IMR-90 (cell line): ENCODE data around the gene LRRFIP1. TPM values are rescaled to one million over a fixed set of nuclear protein-coding genes. Genes with fewer than 3 reads are reported as not detected.

Experiments
- ATAC-seq: fragments of 200-7000 bp; cut with Tn5 transposase; 2 replicates; pipeline ENCODE4 v1.9.1; 2020; ENCODE audit warnings: low read depth, mild to moderate bottlenecking, moderate library complexity
- BruUV-seq: library from RNA; stranded (reverse); fragments of 400-500 nt; replicated peaks from 2 replicates; lab custom pipeline; 2021; lab: Mats Ljungman, UMichigan
- CTCF ChIA-PET: fragments of 300-600 bp; formaldehyde crosslinking; extraction: SDS; loops from one replicate; lab custom pipeline; 2021; ENCODE audit warnings: antibody characterized with exemption; lab: Yijun Ruan, JAX
- POLR2A ChIA-PET: fragments of 300-600 bp; sonication (Branson Sonifier 250); formaldehyde crosslinking; loops from one replicate; lab custom pipeline; 2022; ENCODE audit warnings: antibody characterized with exemption; ENCODE audit not compliant: unreplicated experiment; lab: Charles Lee
- DNase-seq: peaks from one replicate; pipeline ENCODE4 v3.0.0; 2013
- H2AFZ ChIP-seq: replicated peaks from 2 replicates; pipeline ENCODE3; 2013; ENCODE audit warnings: low read length, mild to moderate bottlenecking; ENCODE audit not compliant: poor library complexity
- H2AK5ac ChIP-seq: 2 replicates; pipeline ENCODE4 v1.6.1; 2013; ENCODE audit warnings: low read depth, low read length, inconsistent platforms
- H2AK9ac ChIP-seq: replicated peaks from 2 replicates; pipeline ENCODE3; 2013; ENCODE audit warnings: mild to moderate bottlenecking, low read depth, low read length, moderate library complexity; ENCODE audit not compliant: poor library complexity
- H2BK120ac ChIP-seq: 2 replicates; pipeline ENCODE4 v1.6.1; 2013; ENCODE audit warnings: low read depth, low read length, inconsistent platforms
- H2BK15ac ChIP-seq: 3 replicates; pipeline ENCODE4 v1.6.1; 2013; ENCODE audit warnings: low read depth, low read length, inconsistent platforms
- H2BK20ac ChIP-seq: 2 replicates; pipeline ENCODE4 v1.6.1; 2013; ENCODE audit warnings: low read depth, mild to moderate bottlenecking, inconsistent platforms, low read length, moderate library complexity
- H2BK5ac ChIP-seq: 2 replicates; pipeline ENCODE4 v1.6.1; 2013; ENCODE audit warnings: mild to moderate bottlenecking, low read depth, low read length, inconsistent platforms; ENCODE audit not compliant: poor library complexity, severe bottlenecking
- H3K14ac ChIP-seq: replicated peaks from 2 replicates; pipeline ENCODE4 v1.6.1; 2013; ENCODE audit warnings: low read depth, low read length, inconsistent platforms
- H3K18ac ChIP-seq: 2 replicates; pipeline ENCODE4 v1.6.1; 2013; ENCODE audit warnings: low read depth, low read length, control low read depth
- H3K23ac ChIP-seq: 2 replicates; pipeline ENCODE4 v1.6.1; 2013; ENCODE audit warnings: low read depth, low read length, inconsistent platforms
- H3K27ac ChIP-seq: 2 replicates; pipeline ENCODE4 v1.5.1; 2013; ENCODE audit warnings: mild to moderate bottlenecking, control low read depth, low read length; ENCODE audit not compliant: insufficient read depth
- H3K27me3 ChIP-seq: 2 replicates; pipeline ENCODE4 v1.6.1; 2013; ENCODE audit warnings: low read length; ENCODE audit not compliant: control insufficient read depth, insufficient read depth
- H3K36me3 ChIP-seq: 2 replicates; pipeline ENCODE4 v1.6.1; 2013; ENCODE audit warnings: low read length, mixed read lengths; ENCODE audit not compliant: control insufficient read depth, insufficient read depth
- H3K4ac ChIP-seq: 2 replicates; pipeline ENCODE4 v1.6.1; 2013; ENCODE audit warnings: low read depth, low read length, inconsistent platforms
- H3K4me1 ChIP-seq: 2 replicates; pipeline ENCODE4 v1.6.1; 2013; ENCODE audit warnings: low read length, mixed read lengths; ENCODE audit not compliant: control insufficient read depth, insufficient read depth
- H3K4me2 ChIP-seq: 2 replicates; pipeline ENCODE4 v1.6.1; 2013; ENCODE audit warnings: low read depth, mild to moderate bottlenecking, control low read depth, low read length, moderate library complexity
- H3K4me3 ChIP-seq: 2 replicates; pipeline ENCODE4 v1.5.1; 2013; ENCODE audit warnings: low read depth, mild to moderate bottlenecking, control low read depth, low read length, moderate library complexity; ENCODE audit not compliant: insufficient read depth
- H3K56ac ChIP-seq: 2 replicates; pipeline ENCODE4 v1.6.1; 2013; ENCODE audit warnings: low read length, inconsistent platforms; ENCODE audit not compliant: insufficient read depth; ENCODE audit errors: extremely low read depth
- H3K79me1 ChIP-seq, 2 experiments: 2 replicates each; pipeline ENCODE4 v1.6.1; 2013; ENCODE audit warnings: low read length in 2 of 2, inconsistent platforms in 1 of 2, low read depth in 1 of 2
- H3K9ac ChIP-seq: 2 replicates; pipeline ENCODE4 v1.6.1; 2013; ENCODE audit warnings: low read depth, low read length, control low read depth
- H3K9me1 ChIP-seq: 2 replicates; pipeline ENCODE4 v1.6.1; 2013; ENCODE audit warnings: low read length, inconsistent platforms; ENCODE audit not compliant: insufficient read depth
- H3K9me3 ChIP-seq: 2 replicates; pipeline ENCODE4 v1.6.1; 2013; ENCODE audit warnings: low read length; ENCODE audit not compliant: control insufficient read depth, insufficient read depth
- H4K20me1 ChIP-seq: 2 replicates; pipeline ENCODE4 v1.6.1; 2013; ENCODE audit warnings: low read length, inconsistent platforms; ENCODE audit not compliant: insufficient read depth
- H4K5ac ChIP-seq: 2 replicates; pipeline ENCODE4 v1.6.1; 2013; ENCODE audit warnings: mild to moderate bottlenecking, low read depth, low read length, control low read depth
- H4K8ac ChIP-seq, 2 experiments: 2 replicates each; pipeline ENCODE4 v1.6.1; 2013; ENCODE audit warnings: low read depth in 2 of 2, low read length in 2 of 2, control low read depth in 1 of 2, inconsistent platforms in 1 of 2
- H4K91ac ChIP-seq: 2 replicates; pipeline ENCODE4 v1.6.1; 2013; ENCODE audit warnings: low read depth, low read length, inconsistent platforms; ENCODE audit not compliant: insufficient read depth
- CEBPB ChIP-seq: IDR thresholded peaks from 2 replicates; pipeline ENCODE4 v1.6.1; 2012; ENCODE audit warnings: low read depth, low read length, improper control_type of control experiment
- CTCF ChIP-seq: conservative IDR thresholded peaks from 2 replicates; pipeline ENCODE4 v1.5.1; 2012; ENCODE audit warnings: mild to moderate bottlenecking, low read depth, low read length, improper control_type of control experiment
- FOS ChIP-seq: fragments of 150-350 bp; IDR thresholded peaks from 2 replicates; pipeline ENCODE4 v1.6.1; 2016; ENCODE audit warnings: low read depth, low read length
- MAFK ChIP-seq: IDR thresholded peaks from 2 replicates; pipeline ENCODE4 v1.6.1; 2012; ENCODE audit warnings: low read depth, low read length, improper control_type of control experiment
- NFE2L2 ChIP-seq: fragments of 150-350 bp; IDR thresholded peaks from 2 replicates; pipeline ENCODE4 v1.6.1; 2016; ENCODE audit warnings: low read depth, mild to moderate bottlenecking, low read length
- RCOR1 ChIP-seq: IDR thresholded peaks from 2 replicates; pipeline ENCODE4 v1.6.1; 2012; ENCODE audit warnings: mild to moderate bottlenecking, low read length, improper control_type of control experiment; ENCODE audit not compliant: insufficient replicate concordance
- RFX5 ChIP-seq: IDR thresholded peaks from 2 replicates; pipeline ENCODE4 v1.8.0; 2012; ENCODE audit warnings: low read depth, mild to moderate bottlenecking, low read length, moderate library complexity
- USF2 ChIP-seq: fragments of 150-350 bp; IDR thresholded peaks from 2 replicates; pipeline ENCODE4 v1.6.1; 2017; ENCODE audit warnings: mild to moderate bottlenecking, antibody characterized with exemption, low read length, low read depth
- WGBS, 2 experiments: methylation state at CpG; one replicate each; pipeline versions ENCODE4 v1.1.5 to v1.1.7; 2013; ENCODE audit warnings: missing lambda C conversion rate in 2 of 2; ENCODE audit not compliant: insufficient read length in 1 of 2; ENCODE audit errors: extremely low coverage in 2 of 2; 5-methylcytosine and 5-hydroxymethylcytosine counted together
- dilution Hi-C: fragments of 300-500 bp; cut with HindIII; formaldehyde crosslinking; loops from one replicate; pipeline ENCODE4 v1.14.3; 2018; ENCODE audit warnings: low sequenced_read_pairs; ENCODE audit not compliant: unreplicated experiment
- in situ Hi-C: fragments of 300-500 bp; cut with MboI; formaldehyde crosslinking; loops from 3 replicates; pipeline ENCODE4 v1.14.3; 2019; ENCODE audit warnings: low sequenced_read_pairs, inconsistent platforms, mixed read lengths
- intact Hi-C: fragments of 100-400 bp; cut with micrococcal nuclease; formaldehyde crosslinking; loops from 2 replicates; pipeline ENCODE4 v1.10.0; 2022
- polyA plus RNA-seq, 3 experiments: library from polyadenylated mRNA; depleted of rRNA; stranded (reverse); fragments of >200 nt; gene quantifications; 2 replicates each; pipeline ENCODE4 v1.2.3, GENCODE V29; 2012; ENCODE audit warnings: low replicate concordance in 1 of 3
- total RNA-seq: library from RNA; depleted of rRNA; stranded (reverse); fragments of >200 nt; gene quantifications from 2 replicates; pipeline ENCODE4 v1.2.3, GENCODE V29; 2012

LRRFIP1 gene
- total and polyA plus RNA-seq, 2 of the 4 experiments (the other 2 are of a cell fraction) = 52.2 to 54.4 TPM

DNA sequence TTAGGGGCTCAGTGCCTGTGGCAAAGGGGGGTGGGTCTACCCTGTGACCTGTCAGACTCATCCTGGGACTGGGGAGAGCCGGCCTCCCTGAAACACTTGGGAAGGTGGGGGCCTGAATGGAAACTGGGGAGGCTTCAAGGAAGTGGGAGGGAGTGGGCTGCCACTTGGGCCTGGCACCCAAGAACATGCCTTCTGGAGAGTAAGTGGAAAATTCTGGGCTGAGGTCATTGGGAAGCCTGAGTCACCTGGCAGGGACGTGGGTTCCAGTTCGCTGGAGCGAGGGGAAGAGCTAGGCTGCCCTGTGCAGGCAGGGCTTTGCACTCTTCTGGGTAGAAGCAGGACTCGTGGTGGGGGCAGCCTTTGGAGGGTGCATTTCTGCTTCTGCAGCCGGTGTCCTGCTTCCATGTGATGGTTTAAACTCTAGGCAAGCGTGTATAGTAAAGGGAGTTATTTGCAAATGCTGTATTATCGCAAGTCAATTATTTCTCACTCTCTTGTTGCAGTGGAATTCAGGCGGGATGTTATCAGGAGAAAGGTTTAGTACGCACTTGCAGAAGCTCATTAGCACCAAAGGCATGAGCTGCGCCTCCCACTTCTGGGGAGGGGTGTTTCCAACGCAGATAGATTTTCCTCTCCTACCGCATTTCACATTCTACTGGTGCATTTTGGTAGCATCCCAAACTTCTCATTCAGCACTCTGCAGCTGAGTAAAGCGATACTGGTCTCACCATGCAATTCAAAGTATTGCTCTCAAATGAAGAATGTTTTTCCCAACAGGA lies 3.8 kb downstream of the LRRFIP1 start:
- Histone ChIP-seq H3K27ac (no peak overlapping the region), H2BK5ac (no peak overlapping the region), H2BK120ac (no peak overlapping the region), H2BK15ac (no peak overlapping the region), H4K91ac (no peak overlapping the region), H2AK5ac (no peak overlapping the region), H3K79me1 (peaks cover 28 to 86% of the 10 kb centered on the region in 2 experiments), H3K9me3 (0 out of 2 replicates have a peak, but pooled peaks cover 2% of the 10 kb centered on the region), H4K8ac (no peak overlapping the region; a peak in 1 of 4 replicates), H2AK9ac (no peak overlapping the region), H4K5ac (no peak overlapping the region), H3K9me1 (peaks cover 18% of the 10 kb centered on the region), H3K4me2 (no peak overlapping the region), H3K36me3 (peaks cover 16% of the 10 kb centered on the region), H3K9ac (no peak overlapping the region), H3K27me3 (no peaks in the 10 kb centered on the region), H3K14ac (no peak overlapping the region), H3K18ac (no peak overlapping the region), H2AFZ (no peak overlapping the region), H3K23ac (no peak overlapping the region), H3K4me1 (peaks cover 7% of the 10 kb centered on the region), H3K4me3 (no peak overlapping the region), H4K20me1 (peaks cover 30% of the 10 kb centered on the region), H2BK20ac (no peak overlapping the region), H3K4ac (no peak overlapping the region), H3K56ac (no peak overlapping the region)
- DNase-seq (no peak), ATAC-seq (no peak)
- intact Hi-C loops = no loop called here
- in situ Hi-C loops = no loop called here
- WGBS, 2 experiments = 100% methylated on average over 2 of the region's 14 CpGs; no CpG with 5 or more reads in 1 of the 2 experiments
- BruUV-seq = no TSS peak
- TF ChIP-seq CTCF (no peak), RFX5 (no peak), FOS (no peak), RCOR1 (no peak), CEBPB (no peak), NFE2L2 (no peak), USF2 (no peak), MAFK (no peak)
- dilution Hi-C loops = no loop called here
- POLR2A ChIA-PET = no interaction called here
- CTCF ChIA-PET = no interaction called here
